SKM-1 treated with dmso at 0.1 percent for 144 hours (cell line): ENCODE results near the gene ACVR1.
"Not testable (repeated sequence)": the region's sequence is repeated elsewhere in the genome, so short reads cannot be mapped to it uniquely, and the experiment has no call there.

Experiments
- DNase-seq: peaks from one replicate; lab custom pipeline; 2025; ENCODE audit not compliant: unreplicated experiment; lab: John Stamatoyannopoulos, UW

ACVR1 gene

DNA sequence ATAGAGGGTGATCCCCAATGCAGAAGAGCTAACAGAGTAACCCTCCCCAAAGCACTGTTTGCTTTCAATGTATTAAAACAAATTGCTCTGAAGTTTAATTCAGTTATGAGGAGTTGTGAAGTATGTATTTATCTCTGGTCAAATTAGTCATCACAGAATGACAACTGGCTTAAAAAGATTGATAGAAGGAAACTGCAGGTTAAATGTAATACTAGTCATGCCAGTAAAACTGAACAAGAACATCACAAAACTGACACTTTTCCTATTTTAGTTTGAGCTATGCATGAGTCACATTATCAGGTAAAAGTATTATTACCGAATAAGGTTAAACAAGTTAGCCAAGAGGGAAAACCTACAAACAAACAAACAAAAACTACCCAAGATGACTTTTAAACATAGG lies 148.4 kb downstream of the ACVR1 start:
- DNase-seq, result no peak

DNA sequence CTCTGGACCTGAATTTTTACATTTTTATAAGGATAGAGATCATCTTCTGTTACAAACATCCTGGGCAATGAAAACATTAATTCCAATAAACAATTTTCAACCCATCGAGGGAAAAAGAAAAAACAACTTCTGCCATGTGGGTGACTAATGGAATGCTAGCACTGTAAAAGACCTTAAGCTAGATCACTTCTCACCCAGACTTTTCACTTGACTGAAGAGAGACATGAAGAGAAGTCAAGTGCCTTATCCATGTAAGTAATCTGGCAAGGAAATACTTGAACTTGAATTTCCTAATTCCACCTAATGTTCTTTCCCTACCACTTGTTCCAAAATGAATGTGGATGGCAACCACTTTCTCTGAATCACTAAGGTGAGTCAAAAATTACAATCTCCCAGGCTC lies 149.2 kb downstream of the ACVR1 start:
- DNase-seq, result no peak

DNA sequence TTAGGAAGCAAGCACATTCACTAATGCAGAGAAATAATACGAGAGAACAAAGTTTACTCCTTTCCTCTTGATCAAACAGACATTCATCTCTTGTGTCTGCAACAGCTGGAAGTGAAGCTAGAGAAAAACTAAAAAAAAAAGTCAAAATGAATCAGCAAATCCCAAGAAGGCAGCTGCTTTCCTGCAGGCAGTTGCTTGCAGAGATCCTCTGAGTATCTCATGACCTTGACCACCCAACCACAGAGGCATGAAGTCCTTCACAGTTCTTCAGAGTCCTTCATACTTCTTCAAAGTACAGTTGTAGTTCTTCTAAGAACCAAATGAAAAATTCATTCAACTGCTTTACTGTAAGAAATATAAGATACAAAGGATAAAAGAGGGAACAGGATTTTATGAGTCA lies 150.3 kb downstream of the ACVR1 start:
- DNase-seq, result no peak

DNA sequence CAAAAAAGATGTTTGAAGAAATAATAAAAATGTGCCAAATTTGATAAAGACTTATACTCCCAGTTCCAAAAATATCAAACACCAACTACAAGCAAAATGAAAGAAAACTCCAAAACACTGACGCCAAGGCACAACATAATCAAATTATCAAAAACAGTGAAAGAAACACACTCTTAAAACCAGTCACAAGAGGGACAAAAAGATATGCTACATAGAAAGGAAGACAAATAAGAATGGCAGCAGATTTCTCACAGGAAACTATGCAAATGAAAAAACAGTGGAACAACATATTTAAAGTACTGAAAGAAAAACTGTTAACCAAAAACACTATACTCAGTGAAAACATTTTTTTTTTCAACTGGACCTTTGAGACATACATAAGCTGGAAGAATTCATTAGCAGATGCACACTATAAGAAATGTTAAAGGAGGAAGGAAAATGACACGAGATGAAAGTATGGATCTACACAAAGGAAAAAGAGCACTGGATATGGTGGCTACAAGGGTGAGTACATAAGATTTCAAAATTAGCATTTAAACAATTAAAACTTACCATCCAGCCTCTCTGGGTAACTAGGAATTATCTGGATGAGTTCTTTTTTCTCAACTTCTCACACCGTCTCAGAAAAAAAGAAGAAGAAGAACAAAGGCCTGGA lies 153.4 kb downstream of the ACVR1 start:
- no peak for DNase-seq

DNA sequence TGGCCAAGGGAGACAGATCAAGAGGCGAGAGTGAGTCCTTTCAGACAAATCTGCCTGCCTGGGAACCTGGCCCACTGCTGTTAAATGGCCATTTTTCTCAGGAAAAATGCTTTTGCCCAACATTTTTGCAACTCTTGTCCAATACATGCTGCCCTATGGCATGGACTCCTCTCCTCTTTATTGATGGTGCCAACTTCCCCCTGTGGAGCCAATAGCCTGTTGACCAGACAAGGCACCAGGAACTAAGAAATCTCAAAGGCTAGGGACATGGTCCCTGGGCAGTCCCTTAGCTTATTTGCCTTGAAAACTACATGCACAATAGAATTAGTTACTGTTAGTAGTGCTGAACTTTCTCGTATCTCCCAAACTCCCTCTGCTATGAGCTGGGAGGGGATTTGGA lies 155.6 kb downstream of the ACVR1 start:
- no peak for DNase-seq

DNA sequence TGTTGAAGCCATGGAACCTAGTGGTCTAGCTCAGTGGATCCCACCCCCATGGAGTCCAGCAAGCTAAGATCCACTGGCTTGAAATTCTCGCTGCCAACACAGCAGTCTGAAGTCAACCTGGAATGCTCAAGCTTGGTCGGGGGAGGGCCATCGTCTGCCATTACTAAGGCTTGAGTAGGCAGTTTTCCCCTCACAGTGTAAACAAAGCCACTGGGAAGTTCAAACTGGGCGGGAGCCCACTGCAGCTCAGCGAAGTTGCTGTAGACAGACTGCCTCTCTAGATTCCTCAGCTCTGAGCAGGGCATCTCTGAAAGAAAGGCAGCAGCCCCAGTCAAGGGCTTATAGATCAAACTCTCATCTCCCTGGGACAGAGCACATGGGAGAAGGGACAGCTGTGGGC lies 171.5 kb downstream of the ACVR1 start:
- not testable (repeated sequence) for DNase-seq

DNA sequence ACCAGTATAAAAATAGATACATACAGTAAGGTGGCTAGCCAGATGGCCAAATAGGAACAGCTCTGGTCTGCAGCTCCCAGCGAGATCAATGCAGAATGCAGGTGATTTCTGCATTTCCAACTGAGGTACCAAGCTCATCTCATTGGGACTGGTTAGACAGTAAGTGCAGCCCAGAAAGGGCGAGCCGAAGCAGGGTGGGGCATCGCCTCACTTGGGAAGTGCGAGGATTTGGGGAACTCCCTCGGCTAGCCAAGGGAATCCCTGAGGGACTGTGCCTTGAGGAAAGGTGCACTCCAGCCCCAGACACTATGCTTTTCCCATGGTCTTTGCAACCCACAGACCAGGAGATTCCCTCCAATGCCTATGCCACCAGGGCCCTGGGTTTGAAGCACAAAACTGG lies 172.0 kb downstream of the ACVR1 start:
- not testable (repeated sequence) for DNase-seq

DNA sequence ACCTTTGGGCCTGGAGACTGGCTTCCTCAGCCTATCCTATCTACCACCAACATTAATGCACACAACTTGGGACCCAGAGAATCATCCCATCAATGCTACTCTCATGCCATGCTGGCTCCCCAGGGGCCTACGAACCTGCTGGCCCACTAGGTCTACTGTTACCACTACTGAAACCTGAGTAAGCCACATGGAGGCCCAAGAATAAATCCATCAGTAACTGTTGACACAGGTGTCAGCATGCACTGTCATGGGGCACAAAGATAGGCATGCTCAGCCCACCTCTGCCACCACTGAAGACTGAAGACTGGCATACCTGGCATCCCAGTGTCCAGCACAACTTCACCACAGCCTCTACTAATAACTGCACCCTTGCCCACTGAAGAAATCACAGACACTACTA lies 176.3 kb downstream of the ACVR1 start:
- DNase-seq, result no peak

DNA sequence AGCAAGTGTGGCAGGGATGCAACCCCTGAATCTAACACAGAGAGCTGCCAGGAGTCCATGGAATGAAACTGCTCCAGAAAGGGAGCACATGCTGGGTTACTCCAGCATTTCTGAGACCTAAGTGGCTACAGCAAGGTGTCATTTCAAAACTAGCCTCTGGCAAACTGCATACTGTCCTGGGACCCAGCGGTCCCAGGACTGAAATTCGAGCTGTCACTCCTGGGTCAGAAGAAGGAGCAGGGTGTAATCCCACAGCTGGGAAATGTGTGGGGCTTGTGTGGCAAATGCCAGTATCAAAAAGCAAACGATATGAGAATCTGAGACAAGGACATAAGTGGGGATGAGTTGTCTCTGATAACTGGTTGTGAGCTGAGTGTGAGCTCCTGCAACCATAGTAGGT lies 177.1 kb downstream of the ACVR1 start:
- no peak for DNase-seq

DNA sequence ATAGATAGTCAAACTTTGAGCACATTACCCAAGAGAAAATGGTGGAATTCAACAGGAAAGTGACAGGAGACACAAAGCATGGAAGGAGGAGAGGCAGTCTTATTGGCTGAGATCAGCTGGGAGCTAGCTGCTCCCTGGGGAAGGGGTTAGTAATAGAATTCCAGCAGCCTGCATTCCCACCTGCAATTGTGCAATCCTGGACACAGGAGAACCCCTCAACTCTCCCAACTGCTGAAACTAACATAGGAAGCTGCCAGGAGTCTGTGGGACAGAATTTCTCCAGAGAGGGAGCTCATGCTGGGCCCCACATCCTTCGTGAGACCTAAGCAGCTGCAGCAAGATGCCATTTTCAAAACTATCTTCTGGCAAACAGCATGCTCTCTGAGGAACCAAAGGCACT lies 177.7 kb downstream of the ACVR1 start:
- no peak for DNase-seq

DNA sequence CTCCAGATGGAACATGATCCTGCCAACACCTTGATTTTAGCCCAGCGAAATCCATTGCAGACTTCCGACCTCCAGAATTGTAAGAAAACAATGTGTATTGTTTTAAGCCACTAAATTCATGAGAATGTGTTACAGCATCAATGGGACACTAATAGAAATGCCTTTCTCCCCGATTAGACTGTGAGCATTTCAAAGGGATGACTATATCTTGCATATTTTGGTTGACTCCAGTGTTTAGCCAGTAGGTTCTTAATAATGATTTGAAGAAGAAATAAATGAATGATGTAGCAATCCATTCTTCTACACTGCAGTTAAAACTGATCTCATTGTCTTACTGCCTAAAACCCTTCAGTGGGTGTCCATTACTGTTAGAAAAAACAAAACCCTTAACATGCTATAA lies 180.1 kb downstream of the ACVR1 start:
- no peak for DNase-seq

DNA sequence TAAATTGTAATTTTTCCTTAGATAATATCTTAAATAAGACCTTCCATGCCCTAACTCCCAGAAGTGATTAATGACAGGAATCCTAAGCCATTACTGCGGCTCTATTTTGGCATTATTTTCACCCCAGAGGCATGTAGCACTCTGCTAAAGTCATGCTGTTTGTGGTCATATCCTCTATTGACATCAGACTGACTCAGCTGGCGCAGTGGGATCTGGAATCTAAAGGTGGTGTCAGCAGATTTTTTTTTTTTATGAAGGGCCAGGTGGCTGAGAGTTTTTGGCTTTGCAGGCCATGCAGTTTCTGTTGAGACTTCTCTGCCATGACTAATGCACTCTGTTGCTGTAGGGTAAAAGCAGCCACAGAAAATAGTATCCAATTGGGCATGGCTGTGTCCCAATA lies 183.4 kb downstream of the ACVR1 start:
- DNase-seq, result no peak

DNA sequence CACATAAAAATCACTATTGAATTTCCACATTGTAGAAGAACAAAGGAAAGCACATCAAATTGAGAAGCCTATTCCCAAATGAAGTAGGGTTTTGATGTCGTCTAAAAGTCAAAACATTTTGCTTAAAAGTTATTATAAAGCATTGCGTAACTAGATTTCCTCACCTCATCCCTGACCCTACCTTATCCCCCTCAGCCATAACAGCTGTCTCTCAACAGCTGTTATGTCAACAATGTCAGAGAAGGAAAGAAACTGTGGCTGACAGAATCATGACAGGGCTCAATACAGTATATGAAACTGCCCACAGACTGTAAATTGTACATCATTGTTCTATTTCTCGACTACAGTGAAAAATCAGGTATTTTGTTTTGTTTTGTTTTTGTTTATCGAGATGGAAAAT lies 184.4 kb downstream of the ACVR1 start:
- DNase-seq, result no peak

DNA sequence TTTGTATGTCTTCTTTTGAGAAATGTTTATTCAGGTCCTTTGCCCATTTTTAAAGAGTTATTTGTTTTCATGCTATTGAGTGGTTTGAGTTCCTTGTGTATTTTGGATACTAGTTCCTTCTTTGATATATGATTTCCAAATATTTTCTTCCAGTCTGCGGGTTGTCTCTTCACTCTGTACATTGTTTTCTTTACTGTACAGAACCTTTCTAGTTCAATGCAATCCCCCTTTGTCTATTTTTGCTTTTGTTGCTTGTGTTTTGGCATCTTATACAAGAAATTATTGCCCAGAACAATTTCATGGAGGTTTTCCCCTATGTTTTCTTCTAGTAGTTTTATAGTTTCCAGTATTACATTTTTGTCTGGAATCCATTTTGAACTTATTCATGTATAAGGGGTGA lies 185.0 kb downstream of the ACVR1 start:
- DNase-seq, result no peak
